GM12873 (cell line): ENCODE results near the gene MLN.

ENCODE experiments used
- CTCF ChIP-seq: IDR thresholded peaks from 2 replicates; pipeline ENCODE4 v1.5.1; 2012; ENCODE audit warnings: low read depth, mild to moderate bottlenecking, moderate library complexity, low read length, control low read depth; ENCODE audit not compliant: insufficient read depth; ENCODE audit errors: missing control alignments

The MLN gene

GRCh38 chr6:33770124-33770832 lies 33.5 kb downstream of the MLN start:
- TF ChIP-seq CTCF = no peak

DNA sequence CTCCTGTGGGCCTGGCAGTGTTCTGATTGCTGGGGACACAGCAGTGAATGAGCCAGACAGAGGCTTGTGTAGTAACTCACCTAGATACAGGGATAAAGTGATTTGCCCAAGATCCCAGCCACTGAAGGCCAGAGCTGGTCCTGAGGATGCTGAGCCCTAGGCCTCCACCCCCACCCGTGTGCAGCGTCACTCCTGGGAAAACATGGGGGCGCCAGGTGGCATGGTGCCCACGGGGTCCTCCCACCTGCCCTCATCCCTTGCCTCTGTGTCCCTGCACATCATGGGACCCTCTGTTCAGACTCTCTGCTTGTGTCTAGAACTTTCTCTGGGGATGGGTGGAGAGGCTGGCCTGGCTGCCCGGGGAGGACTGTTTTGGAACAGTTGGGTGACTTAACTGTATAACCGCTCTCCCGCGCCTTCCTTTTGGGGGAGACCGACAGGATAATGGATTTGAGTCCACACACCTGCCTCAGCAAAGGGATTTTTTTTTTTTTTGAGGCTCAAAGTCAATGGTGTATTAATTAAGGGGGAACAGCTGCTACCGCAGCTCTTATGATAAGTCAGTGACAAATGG lies 34.5 kb downstream of the MLN start:
- TF ChIP-seq CTCF = no peak

GRCh38 chr6:33768644-33769120 lies 35.1 kb downstream of the MLN start:
- peak; percentile 91 for TF ChIP-seq CTCF

DNA sequence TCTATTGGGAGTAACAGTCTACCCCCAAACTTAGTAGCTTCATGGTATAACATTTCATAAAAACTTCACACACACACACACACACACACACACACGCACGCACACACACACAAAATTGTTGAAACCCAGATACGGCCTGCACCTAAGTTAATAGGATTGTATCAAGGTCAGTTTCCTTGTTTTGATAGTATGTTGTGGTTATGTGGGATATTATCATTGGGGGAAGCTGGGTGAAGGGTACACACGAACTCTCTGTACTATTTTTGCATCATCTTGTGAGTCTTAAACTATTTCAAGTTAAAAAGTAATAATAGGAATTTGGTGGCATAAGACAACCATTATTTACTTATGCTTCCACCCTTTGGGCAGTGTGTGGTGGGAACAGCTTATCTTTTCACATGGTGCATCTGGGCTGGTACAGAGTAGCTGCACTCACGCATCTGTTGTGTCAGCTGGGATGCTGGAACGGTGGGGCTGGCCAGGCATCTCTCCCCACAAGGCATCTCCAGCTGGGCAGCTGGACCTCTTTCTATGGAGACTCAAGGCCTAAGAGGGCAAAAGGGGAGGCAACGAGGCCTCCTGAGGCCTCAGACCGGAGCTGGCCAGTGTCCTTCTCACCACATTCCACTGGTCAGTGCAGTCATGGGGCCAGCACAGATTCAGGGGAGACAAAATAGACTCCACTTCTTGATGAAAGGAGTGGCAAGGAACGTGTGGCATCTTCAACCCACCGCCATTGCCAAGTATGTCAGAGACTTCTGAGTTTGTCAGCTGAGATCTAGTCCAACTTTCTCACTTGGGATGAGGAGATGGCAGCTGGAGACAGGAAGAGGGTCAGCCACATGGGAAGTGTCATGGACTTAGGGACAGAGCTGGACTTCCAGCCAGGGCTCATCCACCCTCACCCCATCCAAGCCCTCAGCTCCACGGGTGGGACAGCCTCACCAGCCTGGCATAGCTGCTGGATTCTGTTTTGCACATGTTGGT lies 36.6 kb downstream of the MLN start:
- TF ChIP-seq CTCF = no peak

GRCh38 chr6:33765368-33765767 lies 38.4 kb downstream of the MLN start:
- TF ChIP-seq CTCF = no peak

DNA sequence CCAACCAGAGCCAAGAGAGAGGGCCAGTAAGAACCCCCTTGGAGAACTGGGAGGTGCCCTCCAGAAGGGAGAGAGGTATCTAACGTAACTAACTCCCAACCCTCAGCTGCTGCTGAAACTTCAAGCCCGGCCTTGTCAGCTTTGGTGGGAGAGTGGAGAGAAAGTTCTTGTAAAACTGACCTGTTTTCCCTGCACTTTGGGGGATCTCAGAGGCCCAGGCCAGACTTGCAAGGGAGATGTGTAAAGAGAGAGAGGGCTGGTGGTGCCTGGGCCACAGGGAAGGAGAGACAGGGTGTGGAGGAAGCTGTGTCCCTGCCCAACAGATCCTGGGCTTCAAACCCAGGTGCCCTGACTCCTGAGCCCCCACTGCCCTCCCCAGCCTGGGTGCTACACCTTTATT lies 39.8 kb downstream of the MLN start:
- TF ChIP-seq CTCF = no peak

DNA sequence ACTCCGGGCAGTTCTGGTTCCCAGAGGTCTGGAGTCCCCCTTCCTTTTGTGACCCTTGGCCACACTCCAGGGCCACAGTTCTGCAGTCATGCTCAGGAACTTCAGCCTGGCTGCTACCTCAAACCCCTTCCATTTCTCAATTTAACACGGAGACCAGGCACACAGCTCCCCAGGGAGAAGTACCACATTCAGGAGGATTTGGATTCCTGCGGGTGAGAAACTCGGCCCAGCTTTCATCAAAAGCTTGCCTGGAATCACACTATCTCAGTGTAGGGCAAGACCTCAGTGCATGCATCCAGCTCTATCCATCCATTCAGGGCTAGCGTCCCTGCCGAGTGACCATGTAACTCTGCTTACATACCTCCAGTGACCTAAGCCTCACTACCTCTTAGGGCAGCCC lies 40.3 kb downstream of the MLN start:
- TF ChIP-seq CTCF = no peak
